Measurements from ENCODE around the gene PPP1R7.

GRCh38 chr2:241224018-241224850 is 74.0 kb downstream of the PPP1R7 start:
- no peak for TF ChIP-seq CTCF (IDR thresholded peaks at IDR 0.05)
- TF ChIP-seq POLR2AphosphoS5 (IDR thresholded peaks at IDR 0.05; ENCODE audit: insufficient read depth in 1 of 2, low read depth in 1 of 2) = no peak
- no peak for TF ChIP-seq POLR2A (IDR thresholded peaks at IDR 0.05)

Measured in vagina (tissue), 2 donors.